ENCODE data around the gene NR6A1. TPM values are rescaled to one million over a fixed set of nuclear protein-coding genes. Genes with fewer than 3 reads are reported as not detected.

Gene NR6A1
- total and polyA plus RNA-seq, 2 of the 8 experiments (the other 6 are each of a cell fraction or from before 2014, with no cell fraction given) = 93.2 to 237 TPM

GRCh38 chr9:124562328-124562727, 208.8 kb downstream of the NR6A1 start:
- no peak overlapping the region for H3K4me3 ChIP-seq (ENCODE audit: extremely low read depth in 1 of 4, insufficient read depth in 2 of 4, low read depth in 3 of 4, low read length in 4 of 4)
- H3K56ac ChIP-seq (replicated peaks; ENCODE audit: insufficient read length, low read depth, low read length) = no peak overlapping the region
- H2AFZ ChIP-seq (ENCODE audit: low read length) = no peak overlapping the region
- H3K4me1 ChIP-seq (replicated peaks in 1 of 4; ENCODE audit: control insufficient read depth in 3 of 4, insufficient read depth in 4 of 4, low read length in 3 of 4) = peaks cover 0 to 4% (median 1%) of the 10 kb centered on the region in 4 experiments; a peak in 4 of 7 replicates
- 87% methylated on average over 6 of the region's 6 CpGs; no CpG with 5 or more reads in 1 of the 2 experiments for WGBS, 2 experiments (ENCODE audit: extremely low coverage in 1 of 2, insufficient coverage in 1 of 2, insufficient read length in 1 of 2, insufficient replicate concordance in 2 of 2, low coverage in 1 of 2, low lambda C conversion rate in 2 of 2, missing lambda C conversion rate in 1 of 2)
- no peaks in the 10 kb centered on the region for H4K20me1 ChIP-seq (replicated peaks in 1 of 2; ENCODE audit: control insufficient read depth in 1 of 2, insufficient read depth in 2 of 2, low read length in 2 of 2)
- H4K5ac ChIP-seq (ENCODE audit: insufficient read length, low read depth, low read length) = no peak overlapping the region
- no peak for FAIRE-seq
- TF ChIP-seq EGR1 (IDR thresholded peaks at IDR 0.05; ENCODE audit: borderline replicate concordance, low read depth, low read length) (no peak), KDM4A (IDR thresholded peaks at IDR 0.05; ENCODE audit: low read depth, low read length, severe bottlenecking) (no peak), EZH2 (IDR thresholded peaks at IDR 0.05; ENCODE audit: low read depth, low read length, severe bottlenecking) (no peak)
- no peaks in the 10 kb centered on the region for H3K9me3 ChIP-seq (ENCODE audit: insufficient read depth in 2 of 2, low read depth in 1 of 2, low read length in 1 of 2)
- H2BK15ac ChIP-seq (ENCODE audit: low read length) = no peak overlapping the region
- H2BK12ac ChIP-seq (ENCODE audit: low read depth, low read length) = no peak overlapping the region
- no peak overlapping the region for H2BK20ac ChIP-seq (ENCODE audit: low read length)
- no peak overlapping the region for H3K9ac ChIP-seq (replicated peaks in 1 of 4; ENCODE audit: extremely low read depth in 1 of 4, low read depth in 3 of 4, low read length in 3 of 4)
- CTCF ChIA-PET (ENCODE audit: partially characterized antibody) = interaction anchor here (0.7 to 3.2 kb wide), 15 partner anchors 9 to 202 kb away, joined by 3 to 12 read pairs (median 7); no protein-coding TSS in a partner anchor
- DNase-seq (ENCODE audit: low read depth in 1 of 2, low spot score in 2 of 2) = no peak
- no peak overlapping the region for H3K23ac ChIP-seq (ENCODE audit: insufficient read length)
- H3K27me3 ChIP-seq (replicated peaks in 1 of 4; ENCODE audit: control insufficient read depth in 3 of 4, extremely low read depth in 1 of 4, insufficient read depth in 3 of 4, low read length in 3 of 4) = no peaks in the 10 kb centered on the region
- H3K14ac ChIP-seq (ENCODE audit: insufficient read length) = no peak overlapping the region
- H4K8ac ChIP-seq (ENCODE audit: extremely low read depth, insufficient read depth, low read length) = no peak overlapping the region
- no peaks in the 10 kb centered on the region for H3K23me2 ChIP-seq (ENCODE audit: low read depth, low read length)
- H2BK5ac ChIP-seq (ENCODE audit: low read depth, low read length) = no peak overlapping the region
- no peak overlapping the region for H4K91ac ChIP-seq (replicated peaks; ENCODE audit: insufficient read length, low read length)
- no peak overlapping the region for H2AK5ac ChIP-seq (ENCODE audit: low read depth, low read length)
- POLR2A ChIA-PET (ENCODE audit: partially characterized antibody) = no interaction called here
- H3K4ac ChIP-seq (replicated peaks; ENCODE audit: insufficient read length, low read depth, low read length) = no peak overlapping the region
- no peak overlapping the region for H2BK120ac ChIP-seq (replicated peaks; ENCODE audit: low read depth, low read length)
- no peak overlapping the region for H3K27ac ChIP-seq (ENCODE audit: low read depth, low read length)
- H3K79me2 ChIP-seq (ENCODE audit: control insufficient read depth in 1 of 2, insufficient read depth in 2 of 2, low read length in 2 of 2) = peaks cover 0 to 72% of the 10 kb centered on the region in 2 experiments; a peak in 2 of 4 replicates
- no peaks in the 10 kb centered on the region for H3K79me1 ChIP-seq (ENCODE audit: low read depth, low read length)
- H3K4me2 ChIP-seq (ENCODE audit: insufficient read depth in 1 of 2, low read depth in 2 of 2, low read length in 2 of 2) = no peak overlapping the region
- H3K36me3 ChIP-seq (ENCODE audit: control insufficient read depth in 2 of 4, insufficient read depth in 4 of 4, low read length in 3 of 4) = no peaks in the 10 kb centered on the region
- H3K18ac ChIP-seq (ENCODE audit: extremely low read depth, low read length) = no peak overlapping the region

Measured in H1 (cell line).